ENCODE data around the gene DIPK2B. TPM values are rescaled to one million over a fixed set of nuclear protein-coding genes. Genes with fewer than 3 reads are reported as not detected.

The DIPK2B gene
- total RNA-seq: 21.4 TPM
- long read RNA-seq, full-length matches to known transcripts: 6 of 8 reads
- long read RNA-seq, partial matches to known transcripts: 1 of 8 reads
- long read RNA-seq, other reads (novel, unspliced or antisense): 1 of 8 reads

DNA sequence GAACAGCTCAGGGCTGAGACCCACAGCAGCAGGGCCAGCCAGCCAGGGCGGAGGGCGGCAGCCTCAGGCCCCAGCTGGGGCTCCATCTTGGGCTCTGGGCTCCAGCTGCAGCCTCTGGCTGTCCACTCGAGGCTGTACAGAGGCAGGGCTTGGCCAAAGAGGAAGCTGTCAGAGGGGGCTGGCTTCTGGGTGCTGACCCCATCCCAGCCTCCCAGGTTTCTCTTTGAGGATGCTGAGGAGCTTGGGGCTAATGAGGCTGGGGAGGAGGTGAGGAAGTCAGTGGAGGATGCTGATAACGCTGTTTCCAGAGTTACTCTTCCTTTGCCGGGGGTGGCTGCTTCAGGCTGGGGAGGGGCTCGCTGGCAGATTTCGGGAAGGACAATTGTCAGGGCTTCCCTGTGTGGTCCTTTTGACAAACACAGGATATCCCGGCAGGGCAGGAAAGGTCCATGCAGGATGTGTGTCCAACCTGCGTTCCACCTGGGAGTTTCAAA is at the start of gene DIPK2B:
TSS of gene DIPK2B (minus strand) at position 136 of the 494 bp plus-strand sequence. CDS start at position 86, 50 bp downstream.
- ATAC-seq (no peak), DNase-seq (ENCODE audit: missing footprints) (no peak)
- intact Hi-C loops (cut with DNase I): loop anchor here (5.0 kb wide), 1 partner anchor 587 kb away; no protein-coding TSS in a partner anchor

DNA sequence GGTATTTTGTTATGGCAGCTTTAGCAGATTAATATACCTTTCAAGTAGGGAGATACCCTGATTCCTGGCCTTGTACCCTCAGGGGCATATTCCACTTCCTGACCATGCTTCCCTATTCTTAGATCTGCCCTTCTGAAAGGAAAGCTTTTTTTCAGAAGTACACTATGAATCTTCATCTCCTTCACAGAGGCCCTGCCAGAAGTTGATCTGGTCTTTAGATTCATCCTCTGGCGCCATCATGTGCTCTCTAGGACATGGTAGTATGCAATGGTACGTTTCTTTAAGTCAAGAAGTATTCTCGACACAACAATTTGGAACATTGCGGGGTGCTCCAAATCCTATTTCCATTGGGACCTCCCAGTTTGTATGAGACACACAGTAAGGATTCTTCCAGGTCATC is 39.6 kb upstream of the DIPK2B start:
- no peak for ATAC-seq
- DNase-seq (ENCODE audit: missing footprints): no peak
- intact Hi-C loops (cut with DNase I): no loop called here

DNA sequence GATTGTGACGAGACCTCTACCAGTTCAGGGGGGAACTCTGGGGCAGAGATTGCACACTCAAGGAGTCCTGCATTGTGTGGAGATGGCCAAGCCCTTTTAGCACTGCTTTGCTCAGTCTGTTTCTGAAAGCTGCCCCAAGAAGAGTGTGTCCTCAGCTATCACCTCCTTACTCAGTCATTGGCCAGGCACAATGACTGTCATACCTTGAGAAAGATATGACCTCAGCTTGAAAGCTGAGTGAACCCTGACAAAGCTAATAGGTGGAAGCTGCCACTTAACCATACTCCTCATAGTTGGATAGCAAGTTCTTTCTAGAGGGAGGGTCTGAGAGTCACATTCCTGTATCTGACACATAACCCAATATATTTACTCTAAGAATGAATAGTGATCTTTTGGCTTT is 37.8 kb upstream of the DIPK2B start:
- ATAC-seq: no peak
- DNase-seq (ENCODE audit: missing footprints): no peak
- intact Hi-C loops (cut with DNase I): no loop called here

- no peak for ATAC-seq
- intact Hi-C loops (cut with DNase I): no loop called here
- DNase-seq (ENCODE audit: missing footprints): no peak
Observed at GRCh38 chrX:45233531-45233930, 32.9 kb upstream of the DIPK2B start.

GRCh38 chrX:45232139-45232538 is 31.5 kb upstream of the DIPK2B start:
- DNase-seq (ENCODE audit: missing footprints) (no peak), ATAC-seq (no peak)
- intact Hi-C loops (cut with DNase I): no loop called here

DNA sequence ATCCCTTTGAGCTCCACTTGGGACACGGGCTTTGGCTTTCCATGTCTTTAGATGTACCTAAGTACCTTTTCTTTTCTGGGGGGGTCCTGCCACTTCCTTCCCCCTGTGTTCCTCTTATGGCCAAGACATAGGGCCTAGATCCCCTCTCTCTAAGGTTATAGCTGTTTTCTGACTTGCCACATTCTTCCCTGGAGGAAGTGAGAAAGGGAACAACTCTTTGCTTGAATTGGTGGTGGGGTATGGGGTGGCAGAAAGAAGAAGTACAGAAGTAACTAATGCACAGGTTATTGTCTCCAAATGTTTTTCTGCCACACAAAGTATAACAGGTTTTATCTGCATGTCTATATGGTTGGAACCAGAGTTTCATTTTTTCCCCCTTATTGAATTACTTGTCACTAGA is 29.7 kb upstream of the DIPK2B start:
- no peak for DNase-seq (ENCODE audit: missing footprints)
- no peak for ATAC-seq
- intact Hi-C loops (cut with DNase I): no loop called here

- DNase-seq (ENCODE audit: missing footprints): no peak
- intact Hi-C loops (cut with DNase I): no loop called here
- ATAC-seq: no peak
Observed at GRCh38 chrX:45229348-45229747, 28.7 kb upstream of the DIPK2B start.

GRCh38 chrX:45228126-45228525 is 27.4 kb upstream of the DIPK2B start:
- intact Hi-C loops (cut with DNase I): no loop called here
- no peak for DNase-seq (ENCODE audit: missing footprints)
- no peak for ATAC-seq

GRCh38 chrX:45208121-45208856 is 7.6 kb upstream of the DIPK2B start:
- DNase-seq (ENCODE audit: missing footprints) (no peak), ATAC-seq (no peak)
- intact Hi-C loops (cut with DNase I): no loop called here

DNA sequence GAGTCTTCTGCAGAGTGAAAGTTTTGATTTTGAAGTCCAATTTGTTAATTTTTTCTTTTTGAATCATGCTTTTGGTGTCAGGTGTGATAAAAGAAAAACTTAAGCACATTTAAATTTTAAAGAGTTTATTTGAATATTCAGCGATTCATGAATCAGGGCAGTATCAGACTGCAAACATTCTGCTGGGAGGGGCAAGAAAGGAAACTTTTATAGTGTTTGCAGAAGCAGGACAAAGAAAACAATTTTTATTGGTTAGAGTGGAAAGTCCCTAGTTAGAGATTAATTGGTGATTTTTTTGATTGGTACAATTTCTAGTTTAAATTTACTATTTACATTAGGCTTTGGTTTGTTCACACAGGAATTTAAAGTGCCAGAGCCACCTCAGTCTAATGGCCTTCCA is 1.5 kb upstream of the DIPK2B start:
- no peak for DNase-seq (ENCODE audit: missing footprints)
- no peak for ATAC-seq
- intact Hi-C loops (cut with DNase I): loop anchor here (5.0 kb wide), 1 partner anchor 585 kb away; no protein-coding TSS in a partner anchor

DNA sequence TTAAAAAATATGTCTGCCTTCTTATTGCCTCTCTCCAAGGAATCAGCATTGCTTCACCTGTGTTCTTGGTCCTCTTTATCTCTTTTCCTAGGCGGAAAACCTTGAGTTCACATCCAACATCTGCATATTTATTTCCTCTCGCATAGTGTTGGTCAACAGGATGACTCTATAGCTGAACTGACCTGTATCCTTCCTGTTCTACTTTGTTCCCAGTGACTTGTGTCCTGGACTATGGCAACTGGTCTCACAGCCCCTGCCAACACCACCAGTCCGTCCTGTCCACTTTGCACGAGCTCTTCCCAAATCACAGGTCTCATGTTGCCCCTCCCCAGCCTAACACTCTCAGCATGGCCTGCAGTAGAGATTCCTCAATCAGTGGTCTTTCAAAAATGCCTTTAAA is 2.0 kb downstream of the DIPK2B start:
- no peak for DNase-seq (ENCODE audit: missing footprints)
- ATAC-seq: no peak
- intact Hi-C loops (cut with DNase I): no loop called here

GRCh38 chrX:45198301-45198700 is 2.4 kb downstream of the DIPK2B start:
- ATAC-seq: no peak
- intact Hi-C loops (cut with DNase I): no loop called here
- DNase-seq (ENCODE audit: missing footprints): no peak

- DNase-seq (ENCODE audit: missing footprints) (no peak), ATAC-seq (no peak)
- intact Hi-C loops (cut with DNase I): no loop called here
Observed at GRCh38 chrX:45196701-45197100, 4.0 kb downstream of the DIPK2B start.

- intact Hi-C loops (cut with DNase I): no loop called here
- DNase-seq (ENCODE audit: missing footprints) (no peak), ATAC-seq (no peak)
Observed at GRCh38 chrX:45191820-45192409, 8.8 kb downstream of the DIPK2B start.

- ATAC-seq (no peak), DNase-seq (ENCODE audit: missing footprints) (no peak)
- intact Hi-C loops (cut with DNase I): no loop called here
Observed at GRCh38 chrX:45191383-45191782, 9.3 kb downstream of the DIPK2B start.

DNA sequence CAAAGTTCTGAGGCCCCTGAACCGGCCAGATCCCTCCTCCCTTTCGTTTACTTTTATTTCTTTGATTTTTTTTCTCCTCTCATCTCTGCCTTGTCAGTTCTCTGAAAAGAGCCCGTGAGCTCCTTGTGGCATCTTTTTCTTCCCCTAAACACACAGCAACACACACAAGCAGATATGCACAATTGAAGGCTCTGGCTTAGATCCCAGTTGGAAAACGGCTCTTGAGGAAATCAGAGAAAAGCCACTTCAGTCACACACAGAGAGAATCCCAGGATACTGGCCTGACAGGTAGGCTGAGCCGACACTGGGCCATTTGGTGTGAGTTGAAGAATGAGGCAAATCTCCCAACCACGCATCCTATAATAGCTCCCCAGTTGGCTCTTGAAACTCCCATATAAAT is 12.9 kb downstream of the DIPK2B start:
- DNase-seq (ENCODE audit: missing footprints) (no peak), ATAC-seq (no peak)
- intact Hi-C loops (cut with DNase I): loop anchor here (2.0 kb wide), 1 partner anchor 315 kb away; the partner anchor contains the start of gene KDM6A

GRCh38 chrX:45186643-45187026 is 14.0 kb downstream of the DIPK2B start:
- intact Hi-C loops (cut with DNase I): loop anchor here (2.0 kb wide), 1 partner anchor 314 kb away; the partner anchor contains the start of gene KDM6A
- no peak for DNase-seq (ENCODE audit: missing footprints)
- no peak for ATAC-seq

DNA sequence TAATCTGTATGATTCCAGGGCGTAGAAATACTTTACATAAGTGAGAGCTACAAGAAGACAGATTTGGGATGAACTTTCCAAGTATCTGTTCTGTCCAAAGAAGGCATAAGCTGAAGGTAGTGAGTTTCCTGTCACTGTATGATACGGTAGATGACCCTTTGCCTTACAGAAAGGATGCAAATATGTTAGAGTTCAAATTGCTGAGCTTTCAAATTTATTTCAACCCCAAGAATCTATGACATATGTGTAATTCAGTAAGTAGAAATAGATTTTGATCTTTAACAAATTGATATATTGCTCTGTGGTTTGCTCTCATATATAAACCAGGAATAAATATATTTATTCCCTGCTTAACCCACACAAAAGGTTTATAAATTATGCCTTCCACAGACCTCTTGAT is 16.5 kb downstream of the DIPK2B start:
- DNase-seq (ENCODE audit: missing footprints): no peak
- intact Hi-C loops (cut with DNase I): no loop called here
- no peak for ATAC-seq

DNA sequence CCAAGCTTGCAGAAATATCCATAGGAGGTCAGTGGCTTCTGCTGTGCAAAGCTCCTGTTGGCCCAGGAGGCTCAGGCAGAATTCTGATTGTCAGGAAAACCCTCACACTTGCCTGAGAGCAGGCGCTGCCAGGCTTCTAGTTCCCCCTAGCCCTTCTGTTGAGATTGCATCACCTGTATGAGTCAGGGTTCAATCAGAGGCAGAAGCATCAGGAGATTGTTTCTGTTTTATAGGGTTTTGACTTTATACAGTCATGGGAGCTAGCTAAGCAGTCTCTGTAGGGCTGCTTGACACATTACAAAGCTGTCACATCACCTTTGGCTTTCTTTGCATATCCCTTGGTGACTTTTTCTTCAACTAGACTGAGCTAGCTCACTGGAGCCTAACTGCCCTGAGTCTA is 27.8 kb downstream of the DIPK2B start:
- DNase-seq (ENCODE audit: missing footprints): no peak
- ATAC-seq: no peak
- intact Hi-C loops (cut with DNase I): no loop called here

DNA sequence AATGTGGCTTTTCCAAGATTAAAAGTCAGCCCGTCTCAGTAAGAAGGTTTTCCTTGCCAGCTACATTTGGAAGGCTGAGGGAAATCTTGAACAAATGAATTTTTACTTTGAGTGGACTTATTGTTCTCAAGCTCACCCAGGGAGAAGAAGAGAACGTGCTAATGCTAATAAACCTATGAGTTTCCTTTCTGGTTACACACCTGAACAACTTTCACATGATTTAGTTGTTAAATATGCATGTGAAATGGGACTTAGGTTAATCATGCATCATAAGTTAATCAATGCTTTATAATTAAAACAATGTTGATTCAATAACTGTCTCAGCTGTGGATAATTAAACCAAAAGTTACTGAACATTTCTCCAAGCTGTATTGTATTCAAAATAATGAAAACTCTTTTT is 33.9 kb downstream of the DIPK2B start:
- intact Hi-C loops (cut with DNase I): no loop called here
- DNase-seq (ENCODE audit: missing footprints) (no peak), ATAC-seq (no peak)
